Esophagus (tissue), 2 donors: ENCODE results near the gene IGF1R. TPM values are rescaled to one million over a fixed set of nuclear protein-coding genes. Genes with fewer than 3 reads are reported as not detected.

Experiments
- H3K27ac ChIP-seq, 2 donors: one replicate each; pipeline ENCODE4 v1.5.1; 2013; ENCODE audit warnings: low read depth in 2 of 2, mild to moderate bottlenecking in 2 of 2, inconsistent platforms in 1 of 2, low read length in 1 of 2, moderate library complexity in 1 of 2
- H3K27me3 ChIP-seq, 2 donors: one replicate each; pipeline ENCODE4 v1.6.1; 2013; ENCODE audit warnings: low read length in 2 of 2, control low read depth in 1 of 2, mild to moderate bottlenecking in 1 of 2; ENCODE audit not compliant: insufficient read depth in 2 of 2, control insufficient read depth in 1 of 2
- H3K36me3 ChIP-seq, 2 donors: one replicate each; pipeline ENCODE4 v1.6.1; 2013; ENCODE audit warnings: low read length in 1 of 2; ENCODE audit not compliant: control insufficient read depth in 2 of 2, insufficient read depth in 2 of 2
- H3K4me1 ChIP-seq, 2 donors: one replicate each; pipeline ENCODE4 v1.6.1; 2013; ENCODE audit warnings: low read length in 1 of 2; ENCODE audit not compliant: control insufficient read depth in 2 of 2, insufficient read depth in 2 of 2
- H3K4me3 ChIP-seq, 2 donors: one replicate each; pipeline ENCODE4 v1.5.1; 2013; ENCODE audit warnings: low read length in 2 of 2, mild to moderate bottlenecking in 2 of 2, low read depth in 1 of 2, moderate library complexity in 1 of 2
- H3K9me3 ChIP-seq, 2 donors: one replicate each; pipeline ENCODE4 v1.6.1; 2013; ENCODE audit warnings: mild to moderate bottlenecking in 2 of 2, low read depth in 1 of 2, low read length in 1 of 2, moderate library complexity in 1 of 2; ENCODE audit not compliant: control insufficient read depth in 2 of 2, insufficient read depth in 1 of 2
- WGBS, 2 donors: extraction: QIAGEN DNeasy Blood & Tissue Kit; methylation state at CpG; one replicate each; pipeline ENCODE4 v1.1.7; 2013; 5-methylcytosine and 5-hydroxymethylcytosine counted together
- polyA plus RNA-seq, 2 donors: library from polyadenylated mRNA; stranded (reverse); fragments of 200-250 nt; gene quantifications; one replicate each; pipeline ENCODE4 v1.2.3, GENCODE V29; 2013
- donor health status: healthy with polysubstance abuse.
- donor health status: Bipolar disorder and iron deficiency.

IGF1R gene
- polyA plus RNA-seq, 2 donors: 4.1 to 4.4 TPM

DNA sequence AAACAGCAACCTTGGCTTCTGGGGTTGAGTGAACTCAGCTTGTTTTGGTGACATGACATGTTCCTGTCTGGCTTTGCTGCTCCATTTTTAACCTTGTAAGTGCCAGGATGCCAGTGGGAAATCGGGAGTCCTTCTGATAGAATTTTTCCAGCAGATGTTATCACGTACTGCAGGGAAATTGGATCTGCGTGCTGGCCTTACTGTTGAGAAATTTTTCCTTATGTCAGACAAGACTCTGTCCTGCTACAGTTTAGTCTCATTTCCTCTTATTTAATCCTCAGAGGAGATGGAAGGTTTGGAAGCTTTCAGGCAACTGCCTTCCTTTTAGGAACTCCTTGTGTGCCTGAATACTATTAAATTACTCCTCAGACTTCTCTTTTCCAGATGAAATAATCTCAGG lies 278.7 kb downstream of the IGF1R start:
- no peaks in the 10 kb centered on the region for H3K4me1 ChIP-seq
- H3K36me3 ChIP-seq: peaks cover 3 to 18% of the 10 kb centered on the region in 2 donors
- no peaks in the 10 kb centered on the region for H3K9me3 ChIP-seq
- H3K27me3 ChIP-seq: no peaks in the 10 kb centered on the region
- H3K4me3 ChIP-seq: no peak overlapping the region
- 43 to 58% methylated on average over 3 of the region's 3 CpGs for WGBS, 2 donors
- no peak overlapping the region for H3K27ac ChIP-seq

DNA sequence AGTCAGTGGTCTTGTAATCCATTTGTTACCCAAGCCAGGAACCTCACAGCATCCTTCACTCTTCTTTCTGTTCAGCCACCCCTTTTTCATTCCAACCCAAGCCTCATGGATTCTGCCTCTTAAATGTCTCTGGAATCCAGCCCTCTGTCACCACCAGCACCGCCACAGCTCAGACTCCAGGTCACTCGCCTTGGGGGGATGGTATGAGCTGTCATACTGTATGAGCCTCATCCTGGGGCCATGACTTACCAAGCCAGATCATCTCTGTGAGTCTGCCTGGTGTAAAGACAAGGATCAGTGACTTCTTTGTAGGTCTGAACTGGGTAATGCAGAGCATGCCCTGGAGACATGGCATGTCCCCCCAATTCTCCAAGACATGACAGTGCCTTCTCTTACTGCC lies 279.7 kb downstream of the IGF1R start:
- no peak overlapping the region for H3K4me3 ChIP-seq
- WGBS, 2 donors: 87% methylated on average over 2 of the region's 2 CpGs
- peaks cover 1 to 9% of the 10 kb centered on the region in 2 donors for H3K36me3 ChIP-seq
- no peaks in the 10 kb centered on the region for H3K9me3 ChIP-seq
- no peaks in the 10 kb centered on the region for H3K27me3 ChIP-seq
- peak overlapping the region in 1 of 2 donors; percentile 15 for H3K27ac ChIP-seq
- H3K4me1 ChIP-seq: no peaks in the 10 kb centered on the region

DNA sequence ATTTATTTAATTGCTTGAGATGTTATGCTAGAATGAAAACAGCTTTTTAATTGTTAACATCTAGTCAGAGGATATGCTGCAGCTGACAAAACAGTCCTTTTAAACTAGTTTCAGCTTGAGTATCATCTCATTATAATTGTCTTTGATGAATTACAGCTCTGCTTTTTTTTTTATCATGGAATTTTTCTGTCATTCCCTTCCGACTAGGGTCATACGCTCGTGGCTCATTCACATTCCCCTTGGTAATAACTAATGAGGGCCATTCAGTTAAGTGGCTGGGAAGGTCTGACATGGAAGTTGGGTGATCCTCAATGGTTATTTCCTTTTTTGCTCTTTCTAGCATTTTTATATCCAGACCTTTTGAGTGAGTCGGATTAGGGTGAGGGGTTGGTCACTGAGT lies 282.2 kb downstream of the IGF1R start:
- Histone ChIP-seq H3K4me1 (no peaks in the 10 kb centered on the region), H3K27me3 (no peaks in the 10 kb centered on the region), H3K4me3 (no peak overlapping the region), H3K27ac (no peak overlapping the region), H3K9me3 (no peaks in the 10 kb centered on the region), H3K36me3 (peaks cover 4 to 9% of the 10 kb centered on the region in 2 donors)
- WGBS, 2 donors: 73 to 75% methylated on average over 4 of the region's 4 CpGs

DNA sequence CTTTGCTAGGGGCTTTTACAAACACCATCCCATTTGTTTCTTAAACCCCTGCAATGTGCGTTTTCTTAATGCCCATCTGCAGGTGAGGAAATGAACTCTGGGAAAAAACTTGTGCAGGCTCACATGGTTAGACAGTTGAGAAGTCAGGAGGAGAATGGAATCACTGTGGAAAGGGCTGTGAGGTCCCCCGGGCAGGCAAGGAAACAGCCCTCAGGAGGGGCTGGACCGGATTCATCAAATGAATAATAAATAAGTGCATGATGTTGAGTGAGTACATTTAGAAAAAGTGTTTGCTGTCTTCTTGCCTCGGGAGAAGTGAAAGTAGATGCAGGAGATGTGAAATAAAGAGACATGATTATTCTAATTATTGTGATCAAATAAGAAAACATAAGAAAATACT lies 282.7 kb downstream of the IGF1R start:
- Histone ChIP-seq H3K4me3 (no peak overlapping the region), H3K4me1 (no peaks in the 10 kb centered on the region), H3K27ac (no peak overlapping the region), H3K27me3 (no peaks in the 10 kb centered on the region), H3K36me3 (peaks cover 4 to 13% of the 10 kb centered on the region in 2 donors), H3K9me3 (no peaks in the 10 kb centered on the region)
- 75 to 78% methylated on average over 4 of the region's 4 CpGs for WGBS, 2 donors

DNA sequence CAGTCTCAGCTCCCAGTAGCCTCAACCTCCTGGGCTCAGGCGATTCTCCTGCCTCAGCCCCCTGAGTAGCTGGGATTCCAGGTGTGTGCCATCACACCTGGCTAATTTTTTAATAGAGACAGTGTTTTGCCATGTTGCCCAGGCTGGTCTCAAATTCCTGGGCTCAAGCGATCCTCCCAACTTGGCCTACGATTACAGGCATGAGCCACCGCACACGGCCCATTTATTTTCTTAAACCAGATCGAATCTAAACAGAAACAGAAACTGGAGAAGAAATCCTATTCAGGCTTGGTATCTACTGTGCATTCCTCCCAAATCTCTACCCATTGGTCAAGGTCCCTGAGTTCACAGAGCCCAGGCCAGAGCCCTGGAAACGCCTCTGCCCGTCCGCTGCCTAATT lies 285.1 kb downstream of the IGF1R start:
- Histone ChIP-seq H3K36me3 (peaks cover 4 to 15% of the 10 kb centered on the region in 2 donors), H3K27ac (no peak overlapping the region), H3K4me3 (no peak overlapping the region), H3K27me3 (no peaks in the 10 kb centered on the region), H3K9me3 (no peaks in the 10 kb centered on the region), H3K4me1 (no peaks in the 10 kb centered on the region)
- WGBS, 2 donors: 82 to 84% methylated on average over 9 of the region's 9 CpGs

DNA sequence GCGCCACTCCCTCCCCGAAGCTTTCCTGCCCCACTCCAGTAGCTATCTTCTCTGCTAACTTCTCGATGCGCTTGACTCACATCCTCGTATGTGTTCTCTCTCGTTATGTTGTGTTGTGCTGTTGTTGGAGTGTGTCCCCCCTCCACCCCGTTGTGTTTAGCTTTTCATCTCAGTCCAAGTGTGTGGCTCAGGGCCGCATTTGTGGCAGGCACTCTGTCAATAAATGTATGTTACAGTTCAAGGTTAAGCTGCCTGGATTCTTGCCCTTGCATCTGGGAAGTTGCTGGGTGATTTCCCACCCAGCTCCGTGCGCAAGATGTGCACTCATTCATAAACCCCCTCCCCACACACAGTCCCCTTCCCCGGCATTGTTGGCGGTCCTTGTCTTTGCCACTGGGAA lies 287.4 kb downstream of the IGF1R start:
- WGBS, 2 donors: 59 to 70% methylated on average over 12 of the region's 12 CpGs

DNA sequence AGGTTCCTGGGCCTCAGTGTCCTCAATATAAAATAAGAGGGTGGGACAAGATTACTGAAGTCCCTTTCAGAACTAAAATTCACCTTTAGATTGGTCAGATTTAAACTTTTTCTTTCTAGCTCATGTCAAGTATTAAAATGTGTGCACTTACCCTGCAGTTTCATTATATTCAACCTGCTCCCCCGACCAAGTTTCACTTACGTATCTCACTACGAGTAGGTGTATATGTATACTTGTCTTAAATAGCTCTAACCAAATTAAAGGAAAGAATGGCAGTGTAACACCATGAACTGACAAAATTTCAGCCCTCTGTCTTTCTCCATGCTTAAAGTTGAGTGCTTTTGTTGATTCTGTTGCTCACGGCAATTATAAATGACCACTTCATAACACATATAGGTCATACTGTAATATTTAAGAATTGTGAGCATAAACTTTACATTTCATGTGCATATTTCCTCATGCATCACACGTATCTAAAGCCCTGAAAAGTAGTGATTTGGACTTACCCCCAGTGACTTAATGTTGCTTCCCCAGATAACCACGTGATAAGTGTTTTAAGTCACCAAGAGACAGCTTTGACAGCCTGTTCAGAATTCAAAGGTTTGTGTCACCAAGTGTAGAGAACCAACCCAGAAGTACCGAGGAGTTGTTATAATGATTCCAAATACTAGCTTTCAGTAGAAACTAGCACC lies 289.2 kb downstream of the IGF1R start:
- 85 to 87% methylated on average over 7 of the region's 7 CpGs for WGBS, 2 donors
- peaks cover 11 to 29% of the 10 kb centered on the region in 2 donors for H3K36me3 ChIP-seq
- no peak overlapping the region for H3K4me3 ChIP-seq
- H3K9me3 ChIP-seq: no peaks in the 10 kb centered on the region
- H3K4me1 ChIP-seq: no peaks in the 10 kb centered on the region
- H3K27ac ChIP-seq: no peak overlapping the region
- H3K27me3 ChIP-seq: no peaks in the 10 kb centered on the region

More for the DNA sequence above, 287.4 kb downstream of the IGF1R start:
- Histone ChIP-seq H3K27ac (no peak overlapping the region), H3K4me3 (no peak overlapping the region), H3K36me3 (peaks cover 7 to 26% of the 10 kb centered on the region in 2 donors), H3K4me1 (no peaks in the 10 kb centered on the region), H3K9me3 (no peaks in the 10 kb centered on the region), H3K27me3 (no peaks in the 10 kb centered on the region)

DNA sequence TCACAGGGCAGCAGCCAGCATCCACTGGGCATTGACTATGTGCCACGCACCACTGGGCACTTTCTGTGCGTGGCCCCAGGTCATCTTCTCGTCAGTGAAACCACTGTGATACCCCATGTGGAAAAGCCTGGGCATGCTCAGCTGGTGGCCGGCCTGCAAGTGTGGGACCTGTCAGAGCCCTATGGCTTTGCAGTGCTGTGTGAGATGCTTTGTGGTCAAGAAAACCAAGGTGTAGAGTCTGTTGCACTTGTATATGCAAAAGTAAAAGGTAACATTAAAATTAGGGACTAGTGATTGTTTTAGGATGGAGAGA lies 289.7 kb downstream of the IGF1R start:
- Histone ChIP-seq H3K9me3 (no peaks in the 10 kb centered on the region), H3K36me3 (peaks cover 11 to 29% of the 10 kb centered on the region in 2 donors), H3K27me3 (no peaks in the 10 kb centered on the region), H3K4me1 (no peaks in the 10 kb centered on the region), H3K4me3 (no peak overlapping the region), H3K27ac (no peak overlapping the region)
- WGBS, 2 donors: 81 to 86% methylated on average over 4 of the region's 4 CpGs

DNA sequence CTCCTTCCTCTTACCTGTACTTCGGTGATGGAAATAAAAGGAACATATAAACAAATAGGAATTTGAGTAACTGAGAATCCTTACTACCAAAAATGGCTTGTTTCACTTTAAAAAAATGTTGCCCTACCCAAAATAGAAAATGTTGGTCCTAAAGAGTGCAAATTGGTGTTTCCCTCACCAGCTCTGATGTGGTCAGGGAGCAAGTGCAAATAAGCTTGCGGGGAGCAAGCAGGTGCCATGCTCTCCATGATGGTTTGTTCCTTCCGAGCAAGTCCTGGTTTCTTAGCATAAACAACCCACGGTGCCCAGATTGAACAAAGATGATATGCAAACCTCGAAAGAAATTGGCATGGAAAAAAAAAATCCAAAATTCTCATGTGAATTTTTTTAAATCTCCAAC lies 290.5 kb downstream of the IGF1R start:
- Histone ChIP-seq H3K36me3 (peaks cover 11 to 29% of the 10 kb centered on the region in 2 donors), H3K27me3 (no peaks in the 10 kb centered on the region), H3K27ac (no peak overlapping the region), H3K9me3 (no peaks in the 10 kb centered on the region), H3K4me1 (no peaks in the 10 kb centered on the region), H3K4me3 (no peak overlapping the region)
- 88 to 92% methylated on average over 5 of the region's 5 CpGs for WGBS, 2 donors

DNA sequence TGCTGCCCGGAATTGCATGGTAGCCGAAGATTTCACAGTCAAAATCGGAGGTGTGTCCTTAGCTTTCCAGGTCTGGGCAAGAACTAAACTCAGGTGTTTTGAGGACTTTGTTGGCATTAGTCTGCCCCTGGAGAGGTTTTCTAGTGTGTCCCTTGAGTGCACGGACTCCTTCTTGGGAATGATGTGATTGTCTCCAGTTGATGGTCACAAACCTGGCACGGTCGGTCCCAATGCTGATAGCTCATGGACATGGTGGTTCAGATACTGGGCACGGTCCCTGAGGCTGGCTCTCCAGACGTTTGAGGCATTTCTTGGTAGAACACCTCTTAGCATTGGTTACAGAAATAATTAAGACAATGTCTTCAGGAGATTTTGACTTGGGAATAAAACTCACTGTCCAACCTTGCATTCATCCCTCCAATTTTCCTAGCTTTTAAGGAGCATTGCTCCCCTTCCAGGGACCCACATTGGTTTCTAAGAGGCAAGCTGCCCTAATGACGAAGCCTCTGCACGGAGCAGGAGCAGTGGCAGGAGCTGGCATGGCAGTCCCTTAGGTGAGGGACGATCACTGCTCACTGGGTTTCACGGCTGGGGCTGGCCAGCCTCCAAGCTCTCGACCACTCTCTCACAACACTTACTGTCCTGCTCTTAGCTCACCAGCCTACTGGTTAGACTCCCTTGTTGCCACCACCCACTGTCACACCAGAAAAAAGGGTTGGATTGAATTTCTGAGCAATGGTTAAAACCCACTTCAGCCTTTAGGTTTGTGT lies 291.2 kb downstream of the IGF1R start:
- H3K9me3 ChIP-seq: no peaks in the 10 kb centered on the region
- no peak overlapping the region for H3K4me3 ChIP-seq
- 82 to 86% methylated on average over 13 of the region's 13 CpGs for WGBS, 2 donors
- H3K36me3 ChIP-seq: peaks cover 11 to 29% of the 10 kb centered on the region in 2 donors
- no peaks in the 10 kb centered on the region for H3K27me3 ChIP-seq
- H3K27ac ChIP-seq: no peak overlapping the region
- no peaks in the 10 kb centered on the region for H3K4me1 ChIP-seq
